Stimulated activated CD8-positive, alpha-beta memory T cell treated with anti-CD3 and anti-CD28 coated beads, Interleukin-7, amount 100 ng/mL, for 4 hours (primary cell): ENCODE results near the gene IARS1.

ENCODE experiments used
- DNase-seq, 2 donors: peaks; one replicate each; pipeline ENCODE4 v3.0.0-alpha.2; 2020; ENCODE audit warnings: low read depth in 2 of 2

IARS1 gene

DNA sequence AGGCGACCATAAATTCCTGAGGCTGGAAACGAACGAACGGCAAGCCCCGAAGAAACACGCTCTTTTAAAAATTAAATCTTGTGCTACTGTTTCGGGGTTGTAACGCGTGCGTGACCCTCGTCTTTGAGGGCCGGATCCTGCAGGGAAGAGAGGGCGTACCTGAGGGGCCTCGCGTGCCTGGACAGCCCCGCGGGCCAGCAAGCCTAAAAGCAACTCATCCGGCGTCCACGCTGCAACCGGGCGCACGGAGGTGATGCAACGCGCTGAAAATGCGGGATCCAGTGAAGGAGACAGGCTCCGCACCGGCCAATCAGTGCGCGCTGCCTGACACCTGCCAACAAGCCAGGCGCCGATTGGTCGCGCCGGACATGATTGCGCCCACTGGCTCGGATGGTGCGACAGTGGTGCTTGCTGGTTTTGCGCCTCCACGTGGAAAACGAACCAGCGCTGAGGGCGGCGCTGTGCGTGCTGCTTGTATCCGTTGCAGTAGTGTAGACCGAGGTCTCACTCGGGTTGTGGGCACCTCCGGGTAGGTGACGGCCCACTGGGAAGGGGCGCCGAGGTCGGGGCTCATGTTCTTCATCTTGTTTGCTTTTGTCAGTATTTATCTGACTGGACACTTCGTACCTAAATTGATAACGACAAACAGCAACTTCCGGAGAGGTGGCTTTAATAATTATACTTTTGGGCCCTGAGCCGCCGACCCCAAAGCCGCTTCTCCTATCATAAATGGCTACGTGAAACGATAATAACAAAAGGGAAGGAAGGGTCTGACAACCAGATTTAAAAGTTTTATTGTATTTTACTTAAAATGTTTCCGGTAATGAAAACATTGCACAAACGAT lies at the start of gene IARS1:
Gene IARS1, minus strand, starts transcription at position 246 of the 845 bp plus-strand sequence. CDS start 4,278 bp downstream, outside the sequence.
- peak; percentile 98 to 99 for DNase-seq

DNA sequence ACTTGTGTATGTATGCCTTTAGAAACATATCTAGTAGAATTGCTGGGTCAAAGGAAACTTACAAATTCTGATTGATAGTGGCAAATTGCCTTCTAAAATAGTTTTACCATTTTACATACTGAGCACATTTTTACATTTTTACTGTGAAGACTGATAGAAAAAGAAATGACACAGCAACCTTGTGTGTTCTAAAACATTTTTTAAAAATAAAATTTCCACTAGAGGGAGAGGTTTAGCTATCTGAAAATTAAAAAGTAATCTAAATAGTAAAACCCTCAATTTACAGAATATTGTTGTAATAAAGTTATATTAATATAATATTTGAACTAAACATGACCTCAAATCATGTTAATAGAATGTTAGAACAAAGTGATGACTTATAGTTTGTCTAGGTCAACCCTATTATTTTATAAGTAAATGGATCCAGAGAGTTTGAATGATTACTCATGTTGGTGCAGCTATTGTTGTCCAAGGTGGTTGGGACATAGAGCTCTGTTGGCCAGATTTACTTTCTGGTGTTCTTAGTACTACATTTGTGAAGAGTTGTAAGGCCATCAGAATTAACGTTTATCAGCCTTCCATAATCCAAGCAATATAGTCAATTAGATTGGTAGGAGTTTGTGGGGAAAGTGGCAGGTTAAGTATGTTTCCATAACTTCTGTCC lies 49.5 kb upstream of the IARS1 start:
- DNase-seq = no peak

DNA sequence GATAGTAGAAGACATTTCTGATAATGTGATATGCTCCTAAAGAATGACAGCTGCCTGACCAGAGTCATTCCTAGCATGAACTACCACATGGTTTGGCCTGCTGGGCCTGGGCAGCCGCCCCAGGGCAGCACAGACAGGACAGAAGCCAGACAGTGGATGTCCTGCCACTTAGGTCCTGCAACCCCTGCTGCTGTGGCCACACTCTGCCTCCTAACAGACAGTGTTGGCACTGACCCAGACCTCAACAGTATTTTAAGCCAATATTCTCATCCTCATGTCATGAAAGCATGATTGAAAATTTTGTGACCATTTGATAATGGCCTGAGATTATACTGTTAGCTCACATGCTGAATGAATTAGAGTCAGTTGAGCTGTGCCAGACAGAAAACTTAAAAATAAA lies 48.1 kb upstream of the IARS1 start:
- DNase-seq = no peak

DNA sequence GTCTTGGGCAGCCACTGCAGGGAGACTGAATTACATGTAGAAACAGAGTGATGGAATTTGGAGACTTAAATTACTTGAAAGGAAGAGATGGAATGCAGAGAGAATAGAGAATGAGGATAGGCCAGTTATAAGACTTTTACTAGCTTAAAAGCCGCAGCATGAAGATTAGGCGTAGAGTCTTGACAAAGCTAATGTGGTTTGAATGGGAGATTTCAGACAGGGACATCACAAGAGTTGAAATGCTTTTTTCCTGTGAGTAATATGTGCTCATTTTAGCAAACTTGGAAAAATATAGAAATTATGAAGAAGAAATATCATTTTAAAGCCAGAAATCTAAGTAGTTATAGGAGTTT lies 39.8 kb upstream of the IARS1 start:
- no peak for DNase-seq

DNA sequence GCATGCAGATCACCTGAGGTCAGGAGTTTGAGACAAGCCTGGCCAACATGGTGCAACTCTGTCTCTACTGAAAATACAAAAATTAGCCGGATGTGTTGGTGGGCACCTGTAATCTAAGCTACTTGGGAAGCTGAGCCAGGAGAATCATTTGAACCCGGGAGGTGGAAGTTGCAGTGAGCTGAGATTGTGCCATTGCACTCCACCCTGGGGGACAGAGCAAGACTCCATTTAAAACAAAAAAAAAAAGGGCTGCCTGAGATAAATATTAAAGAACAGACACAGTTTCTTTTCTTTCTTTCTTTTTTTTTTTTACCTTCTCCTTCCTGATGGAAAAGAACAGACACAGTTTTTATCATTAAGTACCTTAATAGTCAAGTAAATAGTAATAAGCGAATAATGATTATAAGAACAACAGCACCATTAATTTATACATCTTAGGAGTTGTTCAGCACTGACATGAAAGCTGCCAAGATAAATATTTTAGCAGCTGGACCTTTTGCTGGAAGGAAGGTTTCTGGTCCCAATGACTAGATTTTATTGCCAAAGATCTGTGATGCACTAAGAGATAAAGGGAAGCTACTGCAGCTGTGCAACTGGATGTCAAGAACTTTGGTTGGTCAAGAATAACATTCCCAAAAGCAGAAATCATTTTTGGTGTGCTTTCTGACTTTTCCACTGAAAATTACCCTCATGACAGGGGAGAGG lies 39.2 kb upstream of the IARS1 start:
- no peak for DNase-seq

DNA sequence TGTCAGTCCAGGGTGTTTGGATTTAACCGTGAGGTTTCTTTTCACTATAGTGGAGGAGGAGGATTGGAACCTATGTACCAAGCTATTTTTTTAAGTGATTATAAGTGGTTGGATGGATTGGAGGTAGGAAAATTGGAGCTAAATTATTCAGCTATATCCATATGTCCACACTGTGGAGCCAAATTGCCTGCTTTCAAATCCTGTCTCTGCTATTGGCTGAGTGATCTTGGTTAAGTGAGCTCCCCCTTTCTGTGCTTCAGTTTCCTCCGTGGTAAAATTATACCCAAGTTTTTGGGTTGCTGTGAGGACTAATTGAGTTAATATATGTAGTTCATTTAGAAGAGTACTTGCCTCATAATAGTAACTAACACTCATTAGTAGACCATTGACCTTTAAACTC lies 34.7 kb upstream of the IARS1 start:
- DNase-seq = no peak

DNA sequence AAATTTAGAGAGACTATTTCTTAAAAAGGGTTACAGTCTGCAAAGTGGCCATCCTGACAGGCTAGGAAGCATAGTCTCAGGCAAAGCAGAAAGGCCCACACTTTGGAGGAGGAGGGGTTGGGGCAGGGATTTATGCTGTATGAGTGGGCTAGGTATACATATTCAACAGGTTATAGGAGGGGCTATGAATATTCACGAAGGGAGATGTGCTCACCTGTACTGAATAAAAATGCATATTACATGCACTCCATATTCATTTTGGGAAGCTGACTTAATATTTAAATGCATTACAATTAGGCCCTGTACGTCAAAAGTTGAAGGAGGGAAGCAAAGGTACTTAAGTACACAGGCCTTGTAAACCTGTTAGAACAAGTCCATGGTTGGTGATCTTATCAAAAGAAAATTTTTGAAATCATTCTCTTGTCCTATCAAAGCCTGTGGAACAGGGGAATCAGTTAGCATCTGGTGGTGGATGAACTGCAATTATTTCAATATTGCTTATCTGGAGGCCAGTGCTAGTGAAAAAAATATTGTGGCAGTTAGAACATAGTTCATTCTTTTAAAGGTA lies 33.9 kb upstream of the IARS1 start:
- DNase-seq = no peak

DNA sequence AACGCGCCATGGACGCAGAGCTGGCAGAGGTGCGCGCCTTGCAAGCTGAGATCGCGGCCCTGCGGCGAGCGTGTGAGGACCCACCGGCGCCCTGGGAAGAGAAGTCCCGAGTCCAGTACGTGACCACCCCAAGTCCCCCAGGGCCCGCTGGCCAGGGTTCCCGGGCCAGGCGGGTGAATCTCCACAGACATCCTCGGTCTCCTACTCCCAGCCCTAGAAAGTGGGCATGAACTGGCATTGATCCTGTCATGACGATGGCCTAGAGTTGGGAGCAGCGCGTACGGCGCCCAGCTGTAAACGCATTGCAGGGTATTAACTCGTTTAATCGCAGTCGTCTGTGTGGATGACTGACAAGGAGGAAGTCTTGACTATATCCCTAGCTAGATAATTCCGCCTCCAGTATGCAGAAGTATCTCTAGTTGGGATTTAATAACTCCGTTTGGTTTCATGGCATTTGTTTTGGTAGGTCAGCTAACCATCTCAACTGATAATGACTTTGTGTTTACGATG lies 32.5 kb upstream of the IARS1 start:
- DNase-seq = no peak

DNA sequence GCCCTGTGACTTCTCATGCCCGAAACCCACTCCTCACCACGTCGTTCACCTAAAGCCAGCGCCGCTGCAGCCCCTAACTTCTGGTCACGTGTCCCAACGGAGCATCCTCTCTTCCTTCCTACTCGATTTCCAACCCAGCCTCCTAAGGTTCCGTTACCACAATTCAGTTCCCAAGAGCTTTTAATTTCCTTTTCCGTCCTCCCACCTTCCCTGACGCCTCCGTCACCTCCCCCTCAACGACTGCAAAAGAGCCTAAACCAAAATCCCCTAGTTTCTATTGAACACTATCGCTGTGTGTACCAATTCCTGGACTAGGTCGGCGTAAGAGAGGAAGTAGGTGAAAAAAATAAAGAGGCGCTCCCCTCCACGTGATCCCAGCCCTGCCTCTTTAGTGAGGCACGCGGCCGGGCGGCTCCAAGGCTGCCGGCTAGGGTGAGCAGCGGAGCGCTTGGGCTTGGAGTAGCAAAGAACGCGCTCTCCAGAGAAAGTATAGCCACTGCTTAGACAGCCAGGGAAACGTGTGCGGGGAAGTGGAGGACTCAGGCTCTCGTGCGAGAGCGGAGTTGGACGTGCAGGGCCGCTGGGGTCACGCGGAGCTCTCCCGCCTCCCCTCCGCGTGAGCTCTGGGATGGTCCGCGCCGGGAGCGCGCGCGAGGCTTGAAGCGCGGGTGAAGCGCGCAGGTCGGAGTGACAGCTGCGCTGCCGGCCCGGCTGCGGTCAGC lies 31.9 kb upstream of the IARS1 start, which contains the start of the genes CENPP and NOL8:
Gene CENPP, plus strand, starts transcription at position 685 of the 722 bp plus-strand sequence.
Gene NOL8, minus strand, starts transcription at position 82 of the 722 bp plus-strand sequence. CDS start 1,189 bp downstream, outside the sequence.
- DNase-seq = peak; percentile 75 to 77

DNA sequence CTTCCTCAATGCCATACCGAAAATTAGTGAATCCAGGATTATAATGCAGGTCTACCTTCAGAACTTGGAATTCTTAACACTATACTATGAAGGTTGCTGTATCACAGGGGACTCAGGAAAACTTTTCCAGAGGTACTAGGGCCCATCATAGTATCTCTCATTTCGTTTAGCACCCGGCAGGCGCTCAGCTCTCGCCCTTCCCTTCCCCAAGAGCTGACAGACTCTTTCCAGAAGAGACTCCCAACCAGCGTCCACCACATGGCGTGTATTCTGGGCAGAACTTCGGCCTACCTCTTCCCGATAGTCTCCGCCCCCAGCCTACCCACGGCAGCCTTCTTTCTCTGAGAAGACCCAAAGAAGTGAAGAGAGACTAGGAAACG lies 31.4 kb upstream of the IARS1 start:
- DNase-seq = no peak

DNA sequence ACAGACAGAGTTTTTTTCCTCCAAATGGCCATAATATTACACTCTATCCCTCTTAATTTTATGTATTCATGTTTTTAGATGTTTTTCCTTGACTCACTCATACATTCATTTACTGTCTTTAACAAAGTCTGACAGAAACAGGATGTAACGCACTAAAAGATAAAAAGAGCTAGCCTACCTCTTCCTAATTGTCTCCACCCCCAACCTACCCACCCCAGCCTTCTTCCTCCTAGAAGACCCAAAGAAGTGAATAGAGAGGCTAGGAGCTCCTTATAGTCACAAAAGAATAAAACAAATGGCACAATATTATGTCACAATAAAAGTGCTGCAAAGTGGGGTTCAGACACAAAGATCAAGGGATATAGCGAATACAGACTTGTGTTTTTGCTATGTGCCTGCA lies 30.9 kb upstream of the IARS1 start:
- DNase-seq = no peak

DNA sequence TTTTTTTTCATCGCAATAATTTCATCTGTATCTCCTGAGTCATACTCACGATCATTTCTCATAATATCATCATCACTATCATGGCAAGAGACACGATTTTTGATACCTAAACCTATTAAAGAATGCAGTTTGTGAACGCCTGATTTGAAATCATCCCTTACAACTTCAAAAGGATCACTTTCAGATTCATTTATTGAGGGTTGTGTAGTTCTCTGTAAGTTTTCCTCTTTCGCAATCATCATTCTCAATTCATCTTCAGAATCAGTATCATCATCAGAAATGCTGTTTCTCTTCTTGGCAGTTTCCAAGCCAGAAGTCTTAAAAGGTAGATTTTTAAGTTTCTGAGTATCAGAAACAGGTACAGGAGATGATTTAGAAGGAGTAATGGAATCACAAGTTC lies 22.0 kb upstream of the IARS1 start:
- DNase-seq = no peak

DNA sequence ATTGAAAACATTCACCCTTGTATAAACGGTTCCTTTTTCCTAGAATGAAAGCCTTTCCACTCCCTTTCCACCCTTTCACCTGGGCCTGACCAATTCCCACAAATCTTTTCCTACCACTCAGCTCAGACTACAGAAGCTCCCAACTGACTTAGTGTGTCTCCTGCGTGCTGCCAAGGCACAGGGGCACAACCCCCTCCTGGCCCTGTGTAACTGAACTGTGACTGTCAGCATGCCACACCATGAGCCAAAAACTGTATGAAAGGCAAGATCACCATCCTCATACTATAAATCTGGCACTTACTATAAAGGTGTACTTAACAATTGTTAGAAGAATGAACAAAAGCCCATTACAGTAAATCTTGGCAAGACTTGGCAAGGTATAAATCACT lies 20.1 kb upstream of the IARS1 start:
- DNase-seq = no peak

DNA sequence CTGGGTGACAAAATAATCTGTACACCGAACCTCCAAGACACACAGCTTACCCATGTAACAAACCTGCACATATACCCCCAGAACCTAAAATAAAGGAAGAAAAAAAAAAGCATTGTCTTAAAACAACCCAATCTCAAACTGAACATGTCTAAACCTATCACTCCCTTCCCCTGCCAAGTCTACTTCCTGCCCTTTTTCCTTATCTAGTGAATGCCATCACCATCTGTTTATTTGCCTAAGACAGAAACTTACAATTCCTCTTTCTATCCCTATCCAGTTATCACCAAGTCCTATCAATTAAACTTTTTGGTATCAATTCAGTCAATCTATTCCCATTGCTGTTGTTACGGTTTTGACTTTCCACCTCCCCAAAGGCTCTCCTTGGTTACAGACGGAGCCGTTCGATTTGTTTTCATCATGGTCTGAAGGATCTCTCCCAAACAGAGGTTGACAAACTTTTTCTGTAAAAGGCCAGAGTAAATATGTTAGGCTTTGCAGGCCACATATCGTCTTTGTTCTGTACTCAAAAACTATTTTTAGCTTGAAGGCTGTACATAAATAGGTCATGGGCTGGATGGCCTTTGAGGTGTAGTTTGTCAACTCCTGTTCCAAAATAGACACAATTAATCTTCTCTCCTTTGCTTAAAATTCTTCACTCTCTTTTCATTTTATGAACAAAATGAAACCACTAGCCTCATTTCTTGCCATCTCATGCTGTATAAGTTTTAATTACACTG lies 19.6 kb upstream of the IARS1 start:
- no peak for DNase-seq

DNA sequence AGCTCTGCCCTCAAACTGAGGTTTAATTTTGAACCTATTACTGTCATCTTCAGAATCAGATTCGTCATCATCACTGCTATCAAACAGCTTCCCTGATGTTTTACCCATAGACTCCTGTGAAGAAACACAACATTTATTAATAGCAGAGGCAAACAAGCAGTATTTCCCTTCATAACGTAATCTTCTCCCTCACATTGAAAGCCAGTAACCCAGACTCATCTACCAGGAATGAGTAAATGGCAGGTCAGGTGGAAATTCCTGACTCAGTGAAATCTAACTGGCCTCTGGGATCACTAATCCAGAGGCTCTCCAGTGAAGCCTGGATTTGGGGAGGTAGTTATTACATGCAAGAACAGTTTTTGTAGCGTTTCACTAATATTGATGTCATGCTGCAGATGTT lies 17.1 kb upstream of the IARS1 start:
- no peak for DNase-seq

DNA sequence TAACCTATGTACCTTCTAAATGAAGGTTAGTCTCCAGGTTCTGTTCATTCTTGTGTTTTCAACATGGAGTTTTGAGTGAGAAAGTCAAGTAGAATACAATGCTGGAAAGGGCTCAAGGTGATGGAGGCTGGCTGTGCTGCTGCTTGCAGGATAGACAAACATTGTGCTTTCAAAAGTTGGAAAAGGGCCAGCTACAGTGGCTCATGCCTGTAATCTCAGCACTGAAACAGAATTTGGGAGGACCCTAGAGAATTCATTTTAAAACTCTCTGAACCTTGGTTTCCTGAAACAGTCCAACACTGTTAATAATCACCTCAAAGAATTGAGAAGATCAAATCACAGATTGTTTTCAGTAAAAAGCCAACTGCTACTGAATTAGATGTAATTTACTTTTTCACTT lies 15.4 kb upstream of the IARS1 start:
- DNase-seq = no peak

DNA sequence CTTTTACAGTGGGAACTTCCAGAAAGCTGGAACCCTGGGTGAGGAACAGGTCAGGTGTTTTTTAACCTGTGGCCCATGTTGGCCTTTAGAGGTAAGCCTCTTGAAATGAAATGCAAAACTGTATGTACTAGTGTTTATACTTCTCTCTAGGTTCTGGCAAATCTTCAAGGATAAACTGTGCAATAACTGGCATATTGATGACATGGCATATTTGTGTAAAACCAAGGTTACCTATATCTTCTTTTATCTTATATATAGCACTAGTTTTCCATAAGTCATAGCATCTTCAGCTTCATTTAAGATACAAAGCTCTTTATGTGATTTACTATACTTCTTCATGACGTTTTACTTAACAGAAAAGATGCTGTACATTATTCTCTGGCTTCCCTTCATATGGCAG lies 7.4 kb upstream of the IARS1 start:
- DNase-seq = no peak

DNA sequence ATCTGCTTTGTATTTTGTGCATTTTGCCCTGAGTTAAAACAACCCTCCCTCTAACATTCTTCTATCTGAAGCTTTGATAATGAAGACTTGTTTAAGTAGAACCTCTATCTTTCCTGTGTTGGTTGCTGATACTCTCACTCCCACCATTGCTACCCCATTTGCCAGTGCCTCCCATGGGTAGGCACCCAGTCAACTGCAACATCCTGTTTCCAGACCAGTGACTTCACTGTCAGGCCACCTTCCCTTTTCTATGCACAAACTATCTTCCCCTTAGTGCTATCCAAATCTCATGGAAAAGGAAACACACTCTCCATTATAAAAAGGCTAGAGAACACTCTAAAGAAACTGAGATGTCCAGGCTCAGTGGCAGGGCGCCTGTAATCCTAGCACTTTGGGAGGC lies 5.6 kb upstream of the IARS1 start:
- DNase-seq = no peak

DNA sequence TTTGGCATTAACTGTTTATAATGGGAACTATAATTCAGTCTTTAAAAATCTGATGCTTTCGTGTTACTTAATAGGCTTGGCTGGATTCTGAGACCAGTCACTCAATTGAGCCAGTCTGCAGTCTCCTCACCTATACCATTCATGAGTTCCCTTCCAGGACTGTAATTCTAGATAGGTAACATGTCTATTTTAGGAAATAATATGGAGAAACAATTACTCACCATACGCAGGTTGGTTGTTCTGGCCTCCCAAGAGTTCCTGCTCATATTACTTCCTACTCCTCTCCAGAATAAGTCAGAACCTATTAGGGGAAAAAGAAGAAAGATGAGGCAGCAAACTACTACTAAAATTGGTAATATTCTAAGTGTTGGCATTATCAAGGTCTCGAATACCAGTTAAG lies 4.5 kb upstream of the IARS1 start:
- DNase-seq = no peak

DNA sequence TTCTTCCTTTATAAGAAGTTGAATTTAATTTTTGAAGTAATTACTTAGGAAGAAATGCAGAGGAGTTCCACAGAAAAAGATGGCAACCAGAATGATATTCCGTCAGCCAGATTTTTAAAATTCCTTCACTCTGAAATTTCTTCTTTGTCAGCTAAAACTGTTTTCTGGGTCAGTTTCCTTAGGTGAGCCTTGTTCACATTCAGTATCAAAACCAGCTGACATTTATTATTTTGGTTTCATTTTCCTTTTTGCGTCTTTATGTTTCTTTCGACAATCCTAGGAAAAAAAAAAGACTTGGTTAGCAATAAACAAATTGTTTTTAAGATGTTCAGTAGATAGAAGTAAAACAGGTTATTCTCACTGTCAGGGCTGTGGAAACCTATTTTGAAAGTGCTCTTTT lies 4.1 kb upstream of the IARS1 start:
- no peak for DNase-seq

DNA sequence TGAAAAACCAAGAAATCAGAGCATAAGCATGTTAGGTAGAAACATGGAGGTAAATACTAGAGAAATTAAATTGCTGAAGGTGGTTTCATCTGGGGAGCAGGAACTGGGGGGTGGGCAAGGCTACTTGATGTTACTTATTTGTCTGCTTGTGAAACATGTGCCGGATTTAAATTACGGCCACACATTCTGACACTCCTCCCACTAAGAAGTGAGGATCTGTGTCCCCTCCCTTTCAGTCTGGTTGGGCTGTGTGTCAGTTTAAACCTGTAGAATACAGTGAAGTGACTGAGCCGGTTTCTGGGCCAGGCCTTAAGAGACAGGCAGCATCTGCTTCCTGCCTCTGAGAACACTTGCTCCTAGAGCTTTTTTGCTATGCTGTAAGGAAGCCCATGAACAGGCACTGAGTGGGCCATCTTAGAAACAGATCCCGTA lies 2.3 kb upstream of the IARS1 start:
- DNase-seq = no peak
